Caco-2 (cell line): ENCODE measurements around the gene CLK1. TPM values are rescaled to one million over a fixed set of nuclear protein-coding genes. Genes with fewer than 3 reads are reported as not detected.

Experiments
- BruUV-seq: library from RNA; stranded (reverse); fragments of 400-500 nt; replicated peaks from 2 replicates; lab custom pipeline; 2021; lab: Mats Ljungman, UMichigan
- CTCF ChIA-PET: fragments of 300-600 bp; sonication (Branson Sonifier 250); formaldehyde crosslinking; loops from one replicate; lab custom pipeline; 2022; ENCODE audit warnings: antibody characterized with exemption; lab: Charles Lee
- POLR2A ChIA-PET: fragments of 300-600 bp; sonication (Branson Sonifier 250); formaldehyde crosslinking; loops from one replicate; lab custom pipeline; 2022; ENCODE audit warnings: antibody characterized with exemption; lab: Charles Lee
- DNase-seq, 2 experiments: peaks; one replicate each; pipeline versions ENCODE4 v3.0.0 to v3.0.0-alpha.2; 2020 to 2022
- H3K27me3 ChIP-seq: replicated peaks from 2 replicates; pipeline ENCODE4 v1.6.0; 2011; ENCODE audit warnings: low read length; ENCODE audit not compliant: control insufficient read depth, insufficient read depth
- H3K36me3 ChIP-seq: 2 replicates; pipeline ENCODE4 v1.5.1; 2011; ENCODE audit warnings: low read length; ENCODE audit not compliant: control insufficient read depth, insufficient read depth
- H3K4me1 ChIP-seq: fragments of 250-450 bp; sonication (Bioruptor Pico); 2 replicates; pipeline ENCODE4 v1.5.1; 2020; ENCODE audit warnings: mild to moderate bottlenecking
- H3K4me3 ChIP-seq: 2 replicates; pipeline ENCODE4 v1.5.1; 2011; ENCODE audit warnings: low read depth, mild to moderate bottlenecking, control low read depth, low read length
- H3K9me3 ChIP-seq: fragments of 250-450 bp; sonication (Bioruptor Pico); 2 replicates; pipeline ENCODE4 v1.5.1; 2020; ENCODE audit warnings: mild to moderate bottlenecking, moderate library complexity
- H3K27ac Mint-ChIP-seq: one replicate; pipeline ENCODE4 v1.8.0; 2022; ENCODE audit warnings: mixed read lengths; ENCODE audit not compliant: unreplicated experiment
- H3K27me3 Mint-ChIP-seq: one replicate; pipeline ENCODE4 v1.8.0; 2022; ENCODE audit warnings: mixed read lengths; ENCODE audit not compliant: insufficient read depth, unreplicated experiment
- H3K36me3 Mint-ChIP-seq: one replicate; pipeline ENCODE4 v1.8.0; 2022; ENCODE audit warnings: mild to moderate bottlenecking, mixed read lengths; ENCODE audit not compliant: insufficient read depth, unreplicated experiment
- H3K4me1 Mint-ChIP-seq: one replicate; pipeline ENCODE4 v1.8.0; 2022; ENCODE audit warnings: low read depth, mixed read lengths; ENCODE audit not compliant: unreplicated experiment
- H3K4me3 Mint-ChIP-seq: one replicate; pipeline ENCODE4 v1.8.0; 2022; ENCODE audit warnings: mild to moderate bottlenecking, moderate library complexity, mixed read lengths; ENCODE audit not compliant: unreplicated experiment
- H3K9me3 Mint-ChIP-seq: one replicate; pipeline ENCODE4 v1.8.0; 2022; ENCODE audit warnings: mixed read lengths; ENCODE audit not compliant: unreplicated experiment
- CTCF ChIP-seq, 2 experiments: fragments of 200-600 bp in 1 of 2; IDR thresholded peaks; 1 replicate in 1 of 2; 2 replicates in 1 of 2; pipeline versions ENCODE4 v1.5.1 to v1.8.0; 2011 to 2022; ENCODE audit warnings: antibody characterized with exemption in 1 of 2, control low read depth in 1 of 2, inconsistent platforms in 1 of 2, low read depth in 1 of 2, low read length in 1 of 2, mild to moderate bottlenecking in 1 of 2, moderate library complexity in 1 of 2; ENCODE audit not compliant: insufficient read depth in 1 of 2, severe bottlenecking in 1 of 2, unreplicated experiment in 1 of 2
- intact Hi-C: fragments of 100-400 bp; cut with micrococcal nuclease; formaldehyde crosslinking; loops from one replicate; pipeline ENCODE4 v1.10.0; 2022; ENCODE audit not compliant: unreplicated experiment
- total RNA-seq: library from RNA; stranded (reverse); gene quantifications from 2 replicates; pipeline ENCODE4 v1.2.3, GENCODE V29; 2022

The CLK1 gene
- total RNA-seq, 1 experiment from 2014 or later = 68.0 TPM

- H3K27ac Mint-ChIP-seq = no peak overlapping the region
- CTCF ChIA-PET = interaction anchor here (0.6 kb wide), 1 partner anchor 14 kb away, joined by 6 read pairs; no protein-coding TSS in a partner anchor
Measured at GRCh38 chr2:200877443-200877842, 13.0 kb upstream of the CLK1 start.

GRCh38 chr2:200873560-200873959 is 9.1 kb upstream of the CLK1 start:
- Histone ChIP-seq H3K27me3 (no peaks in the 10 kb centered on the region), H3K4me1 (peaks cover 5% of the 10 kb centered on the region), H3K36me3 (no peaks in the 10 kb centered on the region), H3K9me3 (no peaks in the 10 kb centered on the region), H3K4me3 (no peak overlapping the region)
- ChIA-PET POLR2A (no interaction called here), CTCF (interaction anchor here (0.6 kb wide), 1 partner anchor 914 kb away, joined by 4 read pairs; no protein-coding TSS in a partner anchor)
- no peak for DNase-seq
- Mint-ChIP-seq H3K9me3 (no peaks in the 10 kb centered on the region), H3K27me3 (no peaks in the 10 kb centered on the region), H3K4me3 (no peak overlapping the region), H3K27ac (no peak overlapping the region), H3K4me1 (no peaks in the 10 kb centered on the region), H3K36me3 (peaks cover 18% of the 10 kb centered on the region)
- TF ChIP-seq CTCF (IDR thresholded peaks at IDR 0.05; ENCODE audit: insufficient read depth in 1 of 2, low read depth in 1 of 2, low read length in 1 of 2, severe bottlenecking in 1 of 2, unreplicated experiment in 1 of 2) = no peak
- intact Hi-C loops = no loop called here
- BruUV-seq = no TSS peak

More at GRCh38 chr2:200877443-200877842, 13.0 kb upstream of the CLK1 start:
- Mint-ChIP-seq H3K9me3 (no peaks in the 10 kb centered on the region), H3K4me1 (no peaks in the 10 kb centered on the region), H3K36me3 (peaks cover 20% of the 10 kb centered on the region), H3K27me3 (no peaks in the 10 kb centered on the region), H3K4me3 (no peak overlapping the region)
- no TSS peak for BruUV-seq
- H3K36me3 ChIP-seq = no peaks in the 10 kb centered on the region
- no peak for TF ChIP-seq CTCF (IDR thresholded peaks at IDR 0.05; ENCODE audit: insufficient read depth in 1 of 2, low read depth in 1 of 2, low read length in 1 of 2, severe bottlenecking in 1 of 2, unreplicated experiment in 1 of 2)
- no peak overlapping the region for H3K4me3 ChIP-seq
- intact Hi-C loops = no loop called here
- H3K4me1 ChIP-seq = peaks cover 5% of the 10 kb centered on the region
- POLR2A ChIA-PET = no interaction called here
- no peaks in the 10 kb centered on the region for H3K27me3 ChIP-seq
- DNase-seq = no peak
- no peaks in the 10 kb centered on the region for H3K9me3 ChIP-seq

- intact Hi-C loops = no loop called here
- Histone ChIP-seq H3K4me3 (no peak overlapping the region), H3K27me3 (no peaks in the 10 kb centered on the region), H3K36me3 (no peaks in the 10 kb centered on the region), H3K9me3 (no peaks in the 10 kb centered on the region), H3K4me1 (no peaks in the 10 kb centered on the region)
- POLR2A ChIA-PET = no interaction called here
- H3K4me3 Mint-ChIP-seq = no peak overlapping the region
- H3K4me1 Mint-ChIP-seq = no peaks in the 10 kb centered on the region
- peaks cover 19% of the 10 kb centered on the region for H3K36me3 Mint-ChIP-seq
- H3K27me3 Mint-ChIP-seq = no peaks in the 10 kb centered on the region
- no peaks in the 10 kb centered on the region for H3K9me3 Mint-ChIP-seq
- no peak for DNase-seq
- no TSS peak for BruUV-seq
- no peak overlapping the region for H3K27ac Mint-ChIP-seq
- CTCF ChIA-PET = no interaction called here
- no peak for TF ChIP-seq CTCF (IDR thresholded peaks at IDR 0.05; ENCODE audit: insufficient read depth in 1 of 2, low read depth in 1 of 2, low read length in 1 of 2, severe bottlenecking in 1 of 2, unreplicated experiment in 1 of 2)
Measured at GRCh38 chr2:200871151-200871550, 6.7 kb upstream of the CLK1 start.
